Measurements from ENCODE around the gene FYB1. TPM values are rescaled to one million over a fixed set of nuclear protein-coding genes. Genes with fewer than 3 reads are reported as not detected.

Gene FYB1
- total RNA-seq, 1 experiment from 2014 or later = not detected

DNA sequence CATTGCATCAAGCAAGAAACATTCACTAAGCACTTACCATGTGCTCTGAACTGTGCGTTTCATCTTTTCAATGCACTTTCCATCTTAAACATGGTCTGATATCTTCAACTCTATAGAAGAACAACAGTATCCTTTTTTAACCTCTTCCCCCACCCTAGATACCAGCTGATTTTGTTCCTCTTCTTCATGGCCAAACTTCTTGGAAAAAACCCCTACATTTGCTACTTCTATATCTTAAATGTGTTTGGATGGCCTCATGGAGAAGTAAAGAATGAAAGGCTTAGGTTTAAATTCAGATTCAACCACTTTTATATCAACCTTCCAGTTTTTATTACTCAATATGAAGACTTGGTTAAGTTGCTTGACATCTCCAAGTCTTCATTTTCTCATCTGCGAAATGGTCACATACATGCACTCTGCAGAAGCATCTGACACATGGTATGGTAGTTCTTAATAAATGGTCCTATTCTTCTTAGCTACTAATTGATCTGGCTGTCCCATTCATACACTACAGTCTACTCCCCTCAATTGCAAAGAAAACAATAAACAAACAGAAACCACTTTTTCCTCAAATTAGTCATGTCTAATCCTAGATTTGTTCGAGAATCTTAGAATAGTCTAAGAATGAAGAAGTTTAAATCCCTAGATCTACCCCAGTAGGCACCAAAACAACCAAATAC, 59.4 kb downstream of the FYB1 start:
- Histone ChIP-seq H3K27ac (ENCODE audit: insufficient read length, low read depth, low read length) (no peak overlapping the region), H3K4me2 (ENCODE audit: insufficient read depth, insufficient read length, low read length) (no peak overlapping the region), H3K23me2 (ENCODE audit: insufficient read length, low read depth, low read length, poor library complexity, severe bottlenecking) (no peaks in the 10 kb centered on the region), H3K79me1 (ENCODE audit: insufficient read depth, low read depth, low read length, poor library complexity, severe bottlenecking) (no peaks in the 10 kb centered on the region), H2BK5ac (ENCODE audit: insufficient read length, low read length) (no peak overlapping the region), H4K5ac (ENCODE audit: insufficient read length, low read depth, low read length) (no peak overlapping the region), H3T11ph (ENCODE audit: low read length) (no peak overlapping the region), H3K14ac (ENCODE audit: insufficient read depth, low read length) (no peak overlapping the region), H4K8ac (replicated peaks; ENCODE audit: insufficient read length, low read depth, low read length) (no peak overlapping the region), H2BK15ac (ENCODE audit: low read depth, low read length) (no peak overlapping the region), H3K9ac (ENCODE audit: extremely low read depth, insufficient read length, low read length) (no peak overlapping the region), H3K27me3 (ENCODE audit: insufficient read depth, low read length) (no peaks in the 10 kb centered on the region), H3K18ac (ENCODE audit: insufficient read length, low read depth, low read length) (no peak overlapping the region), H4K20me1 (ENCODE audit: control insufficient read depth, insufficient read depth, insufficient read length) (no peaks in the 10 kb centered on the region), H2AFZ (ENCODE audit: low read length) (no peak overlapping the region), H2BK12ac (ENCODE audit: insufficient read length, low read depth, low read length) (no peak overlapping the region), H2BK120ac (ENCODE audit: low read depth, low read length, poor library complexity, severe bottlenecking) (no peak overlapping the region), H3K23ac (ENCODE audit: insufficient read length, low read depth, low read length) (no peak overlapping the region), H4K91ac (ENCODE audit: insufficient read length, low read depth, low read length) (no peak overlapping the region), H3K4me1 (ENCODE audit: insufficient read depth, low read length) (no peaks in the 10 kb centered on the region), H3K9me3 (ENCODE audit: control insufficient read depth, low read depth, low read length) (no peaks in the 10 kb centered on the region), H2BK20ac (ENCODE audit: low read depth, low read length, poor library complexity, severe bottlenecking) (no peak overlapping the region), H3K79me2 (ENCODE audit: insufficient read depth, low read length) (no peaks in the 10 kb centered on the region), H3K4ac (ENCODE audit: low read depth, low read length) (no peak overlapping the region), H3K56ac (ENCODE audit: insufficient read length, low read depth, low read length) (no peak overlapping the region), H2AK5ac (ENCODE audit: insufficient read length, low read length) (no peak overlapping the region)
- TF ChIP-seq, protein P1, sequence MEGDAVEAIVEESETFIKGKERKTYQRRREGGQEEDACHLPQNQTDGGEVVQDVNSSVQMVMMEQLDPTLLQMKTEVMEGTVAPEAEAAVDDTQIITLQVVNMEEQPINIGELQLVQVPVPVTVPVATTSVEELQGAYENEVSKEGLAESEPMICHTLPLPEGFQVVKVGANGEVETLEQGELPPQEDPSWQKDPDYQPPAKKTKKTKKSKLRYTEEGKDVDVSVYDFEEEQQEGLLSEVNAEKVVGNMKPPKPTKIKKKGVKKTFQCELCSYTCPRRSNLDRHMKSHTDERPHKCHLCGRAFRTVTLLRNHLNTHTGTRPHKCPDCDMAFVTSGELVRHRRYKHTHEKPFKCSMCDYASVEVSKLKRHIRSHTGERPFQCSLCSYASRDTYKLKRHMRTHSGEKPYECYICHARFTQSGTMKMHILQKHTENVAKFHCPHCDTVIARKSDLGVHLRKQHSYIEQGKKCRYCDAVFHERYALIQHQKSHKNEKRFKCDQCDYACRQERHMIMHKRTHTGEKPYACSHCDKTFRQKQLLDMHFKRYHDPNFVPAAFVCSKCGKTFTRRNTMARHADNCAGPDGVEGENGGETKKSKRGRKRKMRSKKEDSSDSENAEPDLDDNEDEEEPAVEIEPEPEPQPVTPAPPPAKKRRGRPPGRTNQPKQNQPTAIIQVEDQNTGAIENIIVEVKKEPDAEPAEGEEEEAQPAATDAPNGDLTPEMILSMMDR (conservative IDR thresholded peaks at IDR 0.05) = no peak
- H3K27ac Mint-ChIP-seq = no peak overlapping the region; a peak in 1 of 7 replicates
- H3K4me3 Mint-ChIP-seq = no peak overlapping the region
- no CpG with 5 or more reads among the region's 3 CpGs for WGBS (ENCODE audit: extremely low coverage, insufficient read length, low lambda C conversion rate)
- no peaks in the 10 kb centered on the region; the same call in 1 of the 2 replicates for H3K27me3 Mint-ChIP-seq (ENCODE audit: low read depth)
- no peak for DNase-seq
- H3K36me3 Mint-ChIP-seq (ENCODE audit: insufficient read depth in 1 of 3, low read depth in 3 of 3) = no peaks in the 10 kb centered on the region
- no peaks in the 10 kb centered on the region for H3K4me1 Mint-ChIP-seq
- H3K9me3 Mint-ChIP-seq = no peaks in the 10 kb centered on the region

Data from H9 (cell line).